GM19193 (cell line): Measurements from ENCODE around the gene ZNF319.

Experiments used
- POLR2A ChIP-seq: IDR thresholded peaks from 4 replicates; pipeline ENCODE4 v1.6.1; 2011; ENCODE audit not compliant: insufficient read depth, insufficient read length; ENCODE audit errors: extremely low read depth

The ZNF319 gene

GRCh38 chr16:57966204-57966771 lies 34.2 kb downstream of the ZNF319 start:
- TF ChIP-seq POLR2A = no peak

- TF ChIP-seq POLR2A = no peak
Measured at GRCh38 chr16:57964157-57964700, 36.2 kb downstream of the ZNF319 start.

GRCh38 chr16:57962756-57963155 lies 37.7 kb downstream of the ZNF319 start:
- no peak for TF ChIP-seq POLR2A

GRCh38 chr16:57962046-57962445 lies 38.4 kb downstream of the ZNF319 start:
- TF ChIP-seq POLR2A = no peak

GRCh38 chr16:57961538-57961937 lies 38.9 kb downstream of the ZNF319 start:
- TF ChIP-seq POLR2A = no peak

- TF ChIP-seq POLR2A = no peak
Measured at GRCh38 chr16:57960826-57961472, 39.5 kb downstream of the ZNF319 start.

GRCh38 chr16:57960310-57960709 lies 40.2 kb downstream of the ZNF319 start:
- no peak for TF ChIP-seq POLR2A

GRCh38 chr16:57959804-57960203 lies 40.7 kb downstream of the ZNF319 start:
- TF ChIP-seq POLR2A = no peak

GRCh38 chr16:57959121-57959520 lies 41.4 kb downstream of the ZNF319 start:
- TF ChIP-seq POLR2A = no peak

- no peak for TF ChIP-seq POLR2A
Measured at GRCh38 chr16:57958544-57958943, 41.9 kb downstream of the ZNF319 start.

GRCh38 chr16:57957673-57958392 lies 42.6 kb downstream of the ZNF319 start:
- TF ChIP-seq POLR2A = no peak

GRCh38 chr16:57956924-57957672 lies 43.4 kb downstream of the ZNF319 start:
- TF ChIP-seq POLR2A = no peak

GRCh38 chr16:57956270-57956808 lies 44.1 kb downstream of the ZNF319 start:
- no peak for TF ChIP-seq POLR2A

- no peak for TF ChIP-seq POLR2A
Measured at GRCh38 chr16:57955572-57956188, 44.8 kb downstream of the ZNF319 start.
